K562 (cell line): ENCODE measurements around the gene MYOM1. TPM values are rescaled to one million over a fixed set of nuclear protein-coding genes. Genes with fewer than 3 reads are reported as not detected.
A peak's percentile ranks its signal among the peaks of the same experiment; 100 is the strongest.

ENCODE experiments used
- CLOCK ChIP-seq: fragments of 250-450 bp; sonication (Bioruptor Pico); IDR thresholded peaks from 2 replicates; pipeline ENCODE4 v1.4.0; 2020; ENCODE audit warnings: mild to moderate bottlenecking, moderate library complexity, borderline replicate concordance
- DNMT1 ChIP-seq: fragments of 450-650 bp; IDR thresholded peaks from 2 replicates; pipeline ENCODE4 v1.6.1; 2016; ENCODE audit warnings: antibody characterized with exemption, mild to moderate bottlenecking
- ESRRB ChIP-seq: fragments of 250-450 bp; sonication (Bioruptor Pico); IDR thresholded peaks from 2 replicates; pipeline ENCODE4 v1.5.0; 2020; ENCODE audit warnings: mild to moderate bottlenecking, moderate library complexity, borderline replicate concordance
- FOSL1 ChIP-seq: fragments of 200-800 bp; sonication (Bioruptor generic); conservative IDR thresholded peaks from 2 replicates; pipeline ENCODE4 v1.6.1; 2016; ENCODE audit warnings: missing genetic modification characterization, missing compliant biosample characterization
- FOXK2 ChIP-seq, 2 experiments: fragments of 450-650 bp; IDR thresholded peaks in 1 of 2; conservative IDR thresholded peaks in 1 of 2; 2 replicates each; pipeline ENCODE4 v1.6.1; 2016; ENCODE audit warnings: low read depth in 2 of 2, mild to moderate bottlenecking in 1 of 2
- GATAD2A ChIP-seq: fragments of 450-650 bp; IDR thresholded peaks from 2 replicates; pipeline ENCODE4 v1.6.1; 2017
- HNRNPL ChIP-seq: fragments of 200-400 bp; formaldehyde crosslinking; IDR thresholded peaks from 2 replicates; pipeline ENCODE4 v1.6.1; 2017; ENCODE audit warnings: low read depth, mild to moderate bottlenecking, low read length
- IRF2 ChIP-seq: sonication (generic); formaldehyde crosslinking; IDR thresholded peaks from 2 replicates; pipeline ENCODE4 v1.8.1; 2022; ENCODE audit warnings: mild to moderate bottlenecking, missing genetic modification reagents
- JUND ChIP-seq, 2 experiments: IDR thresholded peaks; 2 replicates in 1 of 2; 3 replicates in 1 of 2; pipeline ENCODE4 v1.6.1; 2011; ENCODE audit warnings: borderline replicate concordance in 2 of 2, low read depth in 2 of 2, low read length in 2 of 2, improper control_type of control experiment in 1 of 2, missing biosample characterization in 1 of 2, missing genetic modification characterization in 1 of 2, missing genetic modification reagents in 1 of 2
- PCBP1 ChIP-seq: fragments of 200-400 bp; formaldehyde crosslinking; IDR thresholded peaks from 2 replicates; pipeline ENCODE4 v1.6.1; 2018; ENCODE audit warnings: mild to moderate bottlenecking, low read depth, low read length; ENCODE audit not compliant: poor library complexity, severe bottlenecking
- RFX1 ChIP-seq: fragments of 450-650 bp; IDR thresholded peaks from 2 replicates; pipeline ENCODE4 v1.6.1; 2016; ENCODE audit warnings: mild to moderate bottlenecking, moderate library complexity
- RUNX1 ChIP-seq: sonication (generic); IDR thresholded peaks from 2 replicates; pipeline ENCODE4 v1.6.1; 2016; ENCODE audit warnings: antibody characterized with exemption, low read depth
- TBP ChIP-seq: optimal IDR thresholded peaks from 2 replicates; pipeline ENCODE3; 2011; ENCODE audit warnings: low read depth, low read length, improper control_type of control experiment
- THAP7 ChIP-seq: fragments of 250-450 bp; sonication (Bioruptor Pico); IDR thresholded peaks from 2 replicates; pipeline ENCODE4 v1.5.0; 2021
- ZBTB33 ChIP-seq: sonication (generic); formaldehyde crosslinking; IDR thresholded peaks from 2 replicates; pipeline ENCODE4 v1.8.1; 2023; ENCODE audit warnings: mild to moderate bottlenecking, missing genetic modification reagents
- ZNF253 ChIP-seq: fragments of 250-450 bp; sonication (Bioruptor Pico); conservative IDR thresholded peaks from 2 replicates; pipeline ENCODE4 v1.6.1; 2021; ENCODE audit warnings: mild to moderate bottlenecking
- ZNF518B ChIP-seq: fragments of 250-450 bp; sonication (Bioruptor Pico); IDR thresholded peaks from 2 replicates; pipeline ENCODE4 v1.5.0; 2021; ENCODE audit warnings: mild to moderate bottlenecking, moderate library complexity
- ZNF644 ChIP-seq: fragments of 200-800 bp; sonication (Bioruptor generic); IDR thresholded peaks from 2 replicates; pipeline ENCODE4 v1.6.1; 2016; ENCODE audit warnings: low read depth, missing genetic modification characterization, missing compliant biosample characterization
- ZNF764 ChIP-seq: fragments of 250-450 bp; sonication (Bioruptor Pico); IDR thresholded peaks from 2 replicates; pipeline ENCODE4 v1.4.0; 2020; ENCODE audit warnings: low read depth, mild to moderate bottlenecking, moderate library complexity
- ZSCAN29 ChIP-seq: fragments of 450-650 bp; IDR thresholded peaks from 2 replicates; pipeline ENCODE4 v1.6.1; 2017
- polyA plus RNA-seq, 8 experiments: library from polyadenylated mRNA; depleted of rRNA in 4 of 8; stranded (reverse) in 5 of 8; unstranded in 3 of 8; fragments of >200 nt; fragmentation: Nextera tagmentation in 2 of 8; fragmentation: Illumina TruSeq in 1 of 8; extraction: Ambion mirVana in 2 of 8; extraction: Trizol in 1 of 8; gene quantifications; 2 replicates each; pipeline versions ENCODE4 v1.2.1 to v1.2.3, GENCODE V29; 2011 to 2014; ENCODE audit warnings: inconsistent platforms in 1 of 8, missing spikeins in 1 of 8
- total RNA-seq, 7 experiments: library from RNA; depleted of rRNA in 6 of 7; stranded (reverse); fragments of >200 nt in 6 of 7; fragmentation: Illumina TruSeq in 2 of 7; extraction: Trizol in 2 of 7; gene quantifications; 2 replicates each; pipeline versions ENCODE4 v1.2.1 to v1.2.3, GENCODE V29; 2011 to 2021; ENCODE audit warnings: low replicate concordance in 1 of 7

Gene MYOM1
- total and polyA plus RNA-seq, 9 of the 15 experiments (the other 6 are each of a cell fraction or from before 2014, with no cell fraction given) = 0.01 to 0.62 (median 0.25) TPM

GRCh38 chr18:3037423-3037915 is 182.3 kb downstream of the MYOM1 start (continued):
- TF ChIP-seq ESRRB (no peak), ZNF764 (no peak), FOSL1 (tag) (peak; percentile 88), JUND (IDR thresholded peaks at IDR 0.05; ENCODE audit: borderline replicate concordance, low read depth, low read length) (peak; percentile 75), JUND (tag; IDR thresholded peaks at IDR 0.05; ENCODE audit: borderline replicate concordance, low read depth, low read length) (peak; percentile 59; the same call in 1 of the 3 replicates), ZNF253 (CRISPR knock-in tag) (no peak), ZNF644 (tag) (no peak), RFX1 (no peak), FOXK2 (conservative IDR thresholded peaks at IDR 0.05 in 1 of 2, IDR thresholded peaks at IDR 0.05 in 1 of 2; ENCODE audit: low read depth in 2 of 2) (peak; percentile 98 to 100), IRF2 (CRISPR knock-in tag) (no peak), RUNX1 (no peak), THAP7 (no peak), DNMT1 (no peak), ZNF518B (no peak), HNRNPL (no peak), GATAD2A (no peak; the same call in 1 of the 2 replicates), ZBTB33 (CRISPR knock-in tag) (no peak), TBP (no peak), CLOCK (no peak), PCBP1 (no peak), ZSCAN29 (no peak)
